WTC11 (cell line): ENCODE data around the gene SLC8B1. TPM values are rescaled to one million over a fixed set of nuclear protein-coding genes. Genes with fewer than 3 reads are reported as not detected.

ENCODE experiments used
- ATAC-seq: fragments of 200-7000 bp; cut with Tn5 transposase; 2 replicates; pipeline ENCODE4 v1.10.0; 2021; ENCODE audit warnings: mild to moderate bottlenecking, moderate library complexity
- CTCF ChIA-PET: fragments of 300-600 bp; sonication (Branson Sonifier 250); formaldehyde crosslinking; loops from one replicate; lab custom pipeline; 2021; ENCODE audit warnings: antibody characterized with exemption; lab: Charles Lee
- POLR2A ChIA-PET: fragments of 350-600 bp; sonication (Branson Sonifier 250); formaldehyde crosslinking; loops from one replicate; lab custom pipeline; 2021; ENCODE audit warnings: antibody characterized with exemption; lab: Charles Lee
- DNase-seq: peaks from one replicate; pipeline ENCODE4 v3.0.0; 2021; ENCODE audit warnings: low spot score
- H3K27ac Mint-ChIP-seq: 2 replicates; pipeline ENCODE4 v1.8.0; 2021; ENCODE audit warnings: mixed read lengths
- H3K27me3 Mint-ChIP-seq: 2 replicates; pipeline ENCODE4 v1.8.0; 2021; ENCODE audit warnings: low read depth, mild to moderate bottlenecking, moderate library complexity, mixed read lengths
- H3K36me3 Mint-ChIP-seq: 2 replicates; pipeline ENCODE4 v1.8.0; 2021; ENCODE audit warnings: mixed read lengths
- H3K4me1 Mint-ChIP-seq: 2 replicates; pipeline ENCODE4 v1.8.0; 2022; ENCODE audit warnings: mixed read lengths
- H3K4me3 Mint-ChIP-seq: 2 replicates; pipeline ENCODE4 v1.8.0; 2021; ENCODE audit warnings: mild to moderate bottlenecking, moderate library complexity, mixed read lengths
- H3K9me3 Mint-ChIP-seq: 2 replicates; pipeline ENCODE4 v1.8.0; 2021; ENCODE audit warnings: mixed read lengths
- EMX1 ChIP-seq: fragments of 250-450 bp; sonication (Bioruptor Pico); IDR thresholded peaks from 2 replicates; pipeline ENCODE4 v1.8.0; 2021; ENCODE audit warnings: mild to moderate bottlenecking
- ESRRA ChIP-seq: sonication (generic); formaldehyde crosslinking; IDR thresholded peaks from 2 replicates; pipeline ENCODE4 v1.8.1; 2022; ENCODE audit warnings: mild to moderate bottlenecking, missing genetic modification reagents, borderline replicate concordance
- GRHL2 ChIP-seq: fragments of 250-450 bp; sonication (Bioruptor Pico); IDR thresholded peaks from 2 replicates; pipeline ENCODE4 v1.8.0; 2022; ENCODE audit warnings: mild to moderate bottlenecking, moderate library complexity; ENCODE audit not compliant: insufficient replicate concordance, severe bottlenecking
- HMGA2 ChIP-seq: fragments of 250-450 bp; sonication (Bioruptor Pico); IDR thresholded peaks from 2 replicates; pipeline ENCODE4 v1.4.0; 2021; ENCODE audit warnings: mild to moderate bottlenecking, moderate library complexity
- NFE2L1 ChIP-seq: sonication (generic); formaldehyde crosslinking; IDR thresholded peaks from 2 replicates; pipeline ENCODE4 v1.8.1; 2023; ENCODE audit warnings: missing genetic modification reagents
- NR2C2 ChIP-seq: sonication (generic); formaldehyde crosslinking; IDR thresholded peaks from 2 replicates; pipeline ENCODE4 v1.8.0; 2022; ENCODE audit warnings: mild to moderate bottlenecking, missing genetic modification reagents
- TCF7 ChIP-seq: sonication (generic); formaldehyde crosslinking; IDR thresholded peaks from 2 replicates; pipeline ENCODE4 v1.8.0; 2022; ENCODE audit warnings: mild to moderate bottlenecking, low read depth, missing genetic modification reagents, moderate library complexity
- TEAD4 ChIP-seq: sonication (generic); formaldehyde crosslinking; IDR thresholded peaks from 2 replicates; pipeline ENCODE4 v1.8.0; 2022; ENCODE audit warnings: mild to moderate bottlenecking, missing genetic modification reagents
- ZNF121 ChIP-seq: sonication (generic); formaldehyde crosslinking; IDR thresholded peaks from 2 replicates; pipeline ENCODE4 v1.8.0; 2023; ENCODE audit warnings: missing genetic modification reagents
- ZNF219 ChIP-seq: sonication (generic); formaldehyde crosslinking; IDR thresholded peaks from 2 replicates; pipeline ENCODE4 v1.8.0; 2023; ENCODE audit warnings: missing genetic modification reagents, mild to moderate bottlenecking, borderline replicate concordance
- ZNF396 ChIP-seq: fragments of 250-450 bp; sonication (Bioruptor Pico); IDR thresholded peaks from 2 replicates; pipeline ENCODE4 v1.8.0; 2021; ENCODE audit warnings: mild to moderate bottlenecking, moderate library complexity, borderline replicate concordance
- ZNF416 ChIP-seq: fragments of 250-450 bp; sonication (Bioruptor Pico); IDR thresholded peaks from 2 replicates; pipeline ENCODE4 v1.9.0; 2021; ENCODE audit warnings: mild to moderate bottlenecking, inconsistent platforms
- ZNF671 ChIP-seq: fragments of 250-450 bp; sonication (Bioruptor Pico); IDR thresholded peaks from 2 replicates; pipeline ENCODE4 v1.8.0; 2021; ENCODE audit warnings: mild to moderate bottlenecking
- total RNA-seq: library from RNA; stranded (reverse); gene quantifications from 3 replicates; pipeline ENCODE4 v1.2.3, GENCODE V29; 2021
- TF ChIP-seq, protein P1 (sequence below): sonication (generic); formaldehyde crosslinking; IDR thresholded peaks from 2 replicates; pipeline ENCODE4 v1.8.0; 2023; ENCODE audit warnings: missing genetic modification reagents
- TF ChIP-seq, protein P2 (sequence below): sonication (generic); formaldehyde crosslinking; IDR thresholded peaks from 2 replicates; pipeline ENCODE4 v1.8.1; 2023; ENCODE audit warnings: mild to moderate bottlenecking, missing genetic modification reagents, moderate library complexity
- TF ChIP-seq, protein P3 (sequence below): fragments of 250-450 bp; sonication (Bioruptor Pico); IDR thresholded peaks from 2 replicates; pipeline ENCODE4 v1.9.0; 2021; ENCODE audit warnings: mild to moderate bottlenecking
- TF ChIP-seq, protein P4 (sequence below): sonication (generic); formaldehyde crosslinking; IDR thresholded peaks from 2 replicates; pipeline ENCODE4 v1.8.1; 2022; ENCODE audit warnings: mild to moderate bottlenecking, moderate library complexity, missing genetic modification reagents
- TF ChIP-seq, protein P5 (sequence below): sonication (generic); formaldehyde crosslinking; IDR thresholded peaks from 2 replicates; pipeline ENCODE4 v1.8.0; 2022; ENCODE audit warnings: mild to moderate bottlenecking, missing genetic modification reagents
- TF ChIP-seq, protein P6 (sequence below): sonication (generic); formaldehyde crosslinking; IDR thresholded peaks from 2 replicates; pipeline ENCODE4 v1.8.1; 2022; ENCODE audit warnings: missing genetic modification reagents, borderline replicate concordance

SLC8B1 gene
- total RNA-seq, 1 experiment from 2014 or later = 13.8 TPM

DNA sequence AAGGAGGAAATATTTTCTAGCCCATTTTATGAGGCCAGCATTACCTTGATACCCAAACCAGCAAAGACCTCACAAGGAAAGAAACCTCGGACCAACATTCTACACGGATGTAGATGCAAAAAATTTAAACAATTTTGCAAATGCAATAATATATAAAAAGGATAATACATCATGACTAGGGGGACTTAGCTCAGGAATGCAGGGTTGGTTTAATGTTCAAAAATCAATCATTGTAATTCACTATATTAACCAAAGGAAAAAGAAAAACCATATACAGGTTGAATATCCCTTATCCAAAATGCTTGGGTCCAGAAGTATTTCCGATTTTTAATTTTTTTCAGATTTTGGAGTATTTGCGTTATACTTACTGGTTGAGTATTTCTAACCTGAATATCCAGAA, 80.6 kb downstream of the SLC8B1 start:
- no peaks in the 10 kb centered on the region for H3K27me3 Mint-ChIP-seq
- ChIA-PET CTCF (interaction anchor here (0.9 kb wide), 1 partner anchor 119 kb away, joined by 3 read pairs; the partner anchor contains the start of gene RASAL1), POLR2A (no interaction called here)
- peaks cover 5% of the 10 kb centered on the region for H3K36me3 Mint-ChIP-seq
- no peak for ATAC-seq
- DNase-seq = no peak
- H3K9me3 Mint-ChIP-seq = peaks cover 3% of the 10 kb centered on the region; the same call in 1 of the 2 replicates
- no peak overlapping the region for H3K27ac Mint-ChIP-seq
- TF ChIP-seq, protein P1, sequence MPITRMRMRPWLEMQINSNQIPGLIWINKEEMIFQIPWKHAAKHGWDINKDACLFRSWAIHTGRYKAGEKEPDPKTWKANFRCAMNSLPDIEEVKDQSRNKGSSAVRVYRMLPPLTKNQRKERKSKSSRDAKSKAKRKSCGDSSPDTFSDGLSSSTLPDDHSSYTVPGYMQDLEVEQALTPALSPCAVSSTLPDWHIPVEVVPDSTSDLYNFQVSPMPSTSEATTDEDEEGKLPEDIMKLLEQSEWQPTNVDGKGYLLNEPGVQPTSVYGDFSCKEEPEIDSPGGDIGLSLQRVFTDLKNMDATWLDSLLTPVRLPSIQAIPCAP (CRISPR knock-in tag) = no peak
- H3K4me1 Mint-ChIP-seq = peaks cover 4% of the 10 kb centered on the region
- no peak overlapping the region for H3K4me3 Mint-ChIP-seq

DNA sequence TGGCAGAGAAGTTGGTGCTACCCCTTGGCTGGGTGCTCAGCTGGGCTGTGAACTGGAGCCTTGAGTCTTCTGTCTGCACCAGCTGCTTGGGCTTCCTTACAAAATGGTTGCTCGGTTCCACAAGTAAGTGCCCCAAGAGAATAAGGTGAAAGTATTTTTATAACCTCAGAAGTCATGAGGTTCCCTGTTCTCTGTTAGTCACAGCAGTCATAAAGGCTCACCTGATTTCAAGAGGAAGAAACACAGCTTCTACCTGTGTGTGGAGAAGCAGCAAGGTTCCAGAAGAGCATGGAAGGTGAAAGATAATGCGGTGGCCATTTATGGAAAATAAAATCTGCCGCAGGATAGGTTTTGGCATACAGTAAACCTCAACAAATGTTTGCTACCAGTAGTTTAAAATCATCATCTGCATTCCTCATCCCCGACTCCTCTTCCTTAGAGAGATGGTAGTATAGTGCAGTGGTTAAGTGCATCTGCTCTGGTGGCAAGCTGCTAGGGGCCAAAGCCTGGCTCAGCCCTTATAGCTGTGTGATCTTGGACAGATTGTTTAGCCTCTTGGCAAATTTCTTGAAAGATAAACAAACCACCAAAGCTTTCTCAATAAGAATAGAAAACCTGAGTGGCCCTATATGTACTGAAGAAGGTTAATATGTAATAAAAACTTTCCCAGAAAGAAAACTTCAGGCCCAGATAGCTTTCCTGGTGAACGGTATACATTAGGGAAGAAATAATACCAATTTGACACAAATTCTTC, 81.2 kb downstream of the SLC8B1 start:
- Mint-ChIP-seq H3K27ac (no peak overlapping the region), H3K9me3 (peaks cover 3% of the 10 kb centered on the region; the same call in 1 of the 2 replicates), H3K27me3 (no peaks in the 10 kb centered on the region), H3K4me1 (peaks cover 1% of the 10 kb centered on the region), H3K36me3 (peaks cover 5% of the 10 kb centered on the region), H3K4me3 (no peak overlapping the region)
- ATAC-seq = no peak
- TF ChIP-seq, protein P2, sequence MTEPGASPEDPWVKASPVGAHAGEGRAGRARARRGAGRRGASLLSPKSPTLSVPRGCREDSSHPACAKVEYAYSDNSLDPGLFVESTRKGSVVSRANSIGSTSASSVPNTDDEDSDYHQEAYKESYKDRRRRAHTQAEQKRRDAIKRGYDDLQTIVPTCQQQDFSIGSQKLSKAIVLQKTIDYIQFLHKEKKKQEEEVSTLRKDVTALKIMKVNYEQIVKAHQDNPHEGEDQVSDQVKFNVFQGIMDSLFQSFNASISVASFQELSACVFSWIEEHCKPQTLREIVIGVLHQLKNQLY (CRISPR knock-in tag) = no peak
- TF ChIP-seq ZNF671 (CRISPR knock-in tag) (no peak), EMX1 (no peak)
- ChIA-PET POLR2A (no interaction called here), CTCF (interaction anchor here (0.5 to 0.9 kb wide), 2 partner anchors 48 to 118 kb away, joined by 3 to 4 read pairs; partner anchors contain the start of gene RASAL1)
- DNase-seq = no peak

DNA sequence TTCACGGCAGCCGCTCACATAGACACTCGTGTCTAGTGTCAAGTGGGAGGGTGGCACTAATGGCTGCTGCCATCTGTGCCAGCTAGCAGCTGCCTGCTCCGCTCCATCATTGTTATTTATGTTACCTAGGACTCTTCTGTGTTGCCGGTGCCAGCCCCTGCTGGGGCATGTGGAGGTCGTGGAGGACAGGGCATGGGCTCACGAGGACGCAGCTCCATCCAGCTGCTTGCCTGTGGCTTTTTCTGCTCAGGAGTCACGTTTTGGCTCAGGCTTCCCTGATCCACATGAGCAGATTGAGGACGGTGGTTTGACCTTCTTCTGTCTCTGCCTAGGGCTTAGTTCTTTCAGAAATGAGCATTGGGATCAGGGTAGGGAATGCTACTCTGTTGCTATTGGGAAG, 82.4 kb downstream of the SLC8B1 start:
- POLR2A ChIA-PET = interaction anchor here (0.7 kb wide), 1 partner anchor 111 kb away, joined by 3 read pairs; no protein-coding TSS in a partner anchor
- TF ChIP-seq, protein P3, sequence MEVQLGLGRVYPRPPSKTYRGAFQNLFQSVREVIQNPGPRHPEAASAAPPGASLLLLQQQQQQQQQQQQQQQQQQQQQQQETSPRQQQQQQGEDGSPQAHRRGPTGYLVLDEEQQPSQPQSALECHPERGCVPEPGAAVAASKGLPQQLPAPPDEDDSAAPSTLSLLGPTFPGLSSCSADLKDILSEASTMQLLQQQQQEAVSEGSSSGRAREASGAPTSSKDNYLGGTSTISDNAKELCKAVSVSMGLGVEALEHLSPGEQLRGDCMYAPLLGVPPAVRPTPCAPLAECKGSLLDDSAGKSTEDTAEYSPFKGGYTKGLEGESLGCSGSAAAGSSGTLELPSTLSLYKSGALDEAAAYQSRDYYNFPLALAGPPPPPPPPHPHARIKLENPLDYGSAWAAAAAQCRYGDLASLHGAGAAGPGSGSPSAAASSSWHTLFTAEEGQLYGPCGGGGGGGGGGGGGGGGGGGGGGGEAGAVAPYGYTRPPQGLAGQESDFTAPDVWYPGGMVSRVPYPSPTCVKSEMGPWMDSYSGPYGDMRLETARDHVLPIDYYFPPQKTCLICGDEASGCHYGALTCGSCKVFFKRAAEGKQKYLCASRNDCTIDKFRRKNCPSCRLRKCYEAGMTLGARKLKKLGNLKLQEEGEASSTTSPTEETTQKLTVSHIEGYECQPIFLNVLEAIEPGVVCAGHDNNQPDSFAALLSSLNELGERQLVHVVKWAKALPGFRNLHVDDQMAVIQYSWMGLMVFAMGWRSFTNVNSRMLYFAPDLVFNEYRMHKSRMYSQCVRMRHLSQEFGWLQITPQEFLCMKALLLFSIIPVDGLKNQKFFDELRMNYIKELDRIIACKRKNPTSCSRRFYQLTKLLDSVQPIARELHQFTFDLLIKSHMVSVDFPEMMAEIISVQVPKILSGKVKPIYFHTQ = no peak
- TF ChIP-seq TCF7 (CRISPR knock-in tag) (no peak), GRHL2 (CRISPR knock-in tag) (no peak), ESRRA (CRISPR knock-in tag) (no peak), HMGA2 (no peak), NR2C2 (CRISPR knock-in tag) (no peak), TEAD4 (CRISPR knock-in tag) (no peak), ZNF219 (CRISPR knock-in tag) (no peak), NFE2L1 (CRISPR knock-in tag) (no peak), ZNF396 (no peak), ZNF121 (CRISPR knock-in tag) (no peak), ZNF416 (CRISPR knock-in tag) (no peak)
- TF ChIP-seq, protein P4, sequence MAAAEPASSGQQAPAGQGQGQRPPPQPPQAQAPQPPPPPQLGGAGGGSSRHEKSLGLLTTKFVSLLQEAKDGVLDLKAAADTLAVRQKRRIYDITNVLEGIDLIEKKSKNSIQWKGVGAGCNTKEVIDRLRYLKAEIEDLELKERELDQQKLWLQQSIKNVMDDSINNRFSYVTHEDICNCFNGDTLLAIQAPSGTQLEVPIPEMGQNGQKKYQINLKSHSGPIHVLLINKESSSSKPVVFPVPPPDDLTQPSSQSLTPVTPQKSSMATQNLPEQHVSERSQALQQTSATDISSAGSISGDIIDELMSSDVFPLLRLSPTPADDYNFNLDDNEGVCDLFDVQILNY = no peak
- TF ChIP-seq, protein P5, sequence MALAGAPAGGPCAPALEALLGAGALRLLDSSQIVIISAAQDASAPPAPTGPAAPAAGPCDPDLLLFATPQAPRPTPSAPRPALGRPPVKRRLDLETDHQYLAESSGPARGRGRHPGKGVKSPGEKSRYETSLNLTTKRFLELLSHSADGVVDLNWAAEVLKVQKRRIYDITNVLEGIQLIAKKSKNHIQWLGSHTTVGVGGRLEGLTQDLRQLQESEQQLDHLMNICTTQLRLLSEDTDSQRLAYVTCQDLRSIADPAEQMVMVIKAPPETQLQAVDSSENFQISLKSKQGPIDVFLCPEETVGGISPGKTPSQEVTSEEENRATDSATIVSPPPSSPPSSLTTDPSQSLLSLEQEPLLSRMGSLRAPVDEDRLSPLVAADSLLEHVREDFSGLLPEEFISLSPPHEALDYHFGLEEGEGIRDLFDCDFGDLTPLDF (CRISPR knock-in tag) = no peak
- TF ChIP-seq, protein P6, sequence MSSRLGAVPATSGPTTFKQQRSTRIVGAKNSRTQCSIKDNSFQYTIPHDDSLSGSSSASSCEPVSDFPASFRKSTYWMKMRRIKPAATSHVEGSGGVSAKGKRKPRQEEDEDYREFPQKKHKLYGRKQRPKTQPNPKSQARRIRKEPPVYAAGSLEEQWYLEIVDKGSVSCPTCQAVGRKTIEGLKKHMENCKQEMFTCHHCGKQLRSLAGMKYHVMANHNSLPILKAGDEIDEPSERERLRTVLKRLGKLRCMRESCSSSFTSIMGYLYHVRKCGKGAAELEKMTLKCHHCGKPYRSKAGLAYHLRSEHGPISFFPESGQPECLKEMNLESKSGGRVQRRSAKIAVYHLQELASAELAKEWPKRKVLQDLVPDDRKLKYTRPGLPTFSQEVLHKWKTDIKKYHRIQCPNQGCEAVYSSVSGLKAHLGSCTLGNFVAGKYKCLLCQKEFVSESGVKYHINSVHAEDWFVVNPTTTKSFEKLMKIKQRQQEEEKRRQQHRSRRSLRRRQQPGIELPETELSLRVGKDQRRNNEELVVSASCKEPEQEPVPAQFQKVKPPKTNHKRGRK (CRISPR knock-in tag) = no peak

More for the DNA sequence above, 82.4 kb downstream of the SLC8B1 start:
- Mint-ChIP-seq H3K36me3 (peaks cover 5% of the 10 kb centered on the region), H3K4me1 (peaks cover 13% of the 10 kb centered on the region), H3K4me3 (no peak overlapping the region), H3K27me3 (no peaks in the 10 kb centered on the region), H3K27ac (peak overlapping the region; percentile 50; the same call in 1 of the 2 replicates), H3K9me3 (peaks cover 1% of the 10 kb centered on the region; the same call in 1 of the 2 replicates)
- CTCF ChIA-PET = interaction anchor here (0.6 kb wide), 1 partner anchor 14 kb away, joined by 3 read pairs; no protein-coding TSS in a partner anchor
- DNase-seq (no peak), ATAC-seq (no peak)
